Activated CD4-positive, alpha-beta T cell treated with anti-CD3 and anti-CD28 coated beads, Interleukin-2, amount 50 U/mL, for 4 hours (primary cell): Measurements from ENCODE around the gene HAUS8.
"Not testable (repeated sequence)": the region's sequence is repeated elsewhere in the genome, so short reads cannot be mapped to it uniquely, and the experiment has no call there.

Source experiments
- DNase-seq, 2 experiments: peaks; one replicate each; pipeline ENCODE4 v3.0.0-alpha.2; 2020

The HAUS8 gene

GRCh38 chr19:17075035-17075863, at the start of gene HAUS8, which contains the start of gene MYO9B:
HAUS8 (minus strand) TSS chr19:17075452; CDS start chr19:17075422, 30 bp downstream.
MYO9B (plus strand) TSS chr19:17075777; CDS start chr19:17101718, 25,941 bp downstream.
- DNase-seq = peak; percentile 99

GRCh38 chr19:17124025-17124424, 48.8 kb upstream of the HAUS8 start:
- DNase-seq = no peak

GRCh38 chr19:17123041-17123440, 47.8 kb upstream of the HAUS8 start:
- DNase-seq = no peak

- no peak for DNase-seq
Observed at GRCh38 chr19:17121736-17122293, 46.6 kb upstream of the HAUS8 start.

- no peak for DNase-seq
Observed at GRCh38 chr19:17118957-17119356, 43.7 kb upstream of the HAUS8 start.

GRCh38 chr19:17116996-17117702, 41.9 kb upstream of the HAUS8 start:
- DNase-seq = no peak

- no peak for DNase-seq
Observed at GRCh38 chr19:17114414-17114831, 39.2 kb upstream of the HAUS8 start.

- no peak for DNase-seq
Observed at GRCh38 chr19:17113127-17113785, 38.0 kb upstream of the HAUS8 start.

GRCh38 chr19:17112700-17113099, 37.4 kb upstream of the HAUS8 start:
- no peak for DNase-seq

GRCh38 chr19:17112271-17112670, 37.0 kb upstream of the HAUS8 start:
- DNase-seq = no peak

GRCh38 chr19:17111766-17112165, 36.5 kb upstream of the HAUS8 start:
- no peak for DNase-seq

GRCh38 chr19:17110599-17110966, 35.3 kb upstream of the HAUS8 start:
- DNase-seq = no peak

- DNase-seq = no peak
Observed at GRCh38 chr19:17109962-17110598, 34.8 kb upstream of the HAUS8 start.

- DNase-seq = no peak
Observed at GRCh38 chr19:17109300-17109699, 34.0 kb upstream of the HAUS8 start.

- no peak for DNase-seq
Observed at GRCh38 chr19:17108453-17108784, 33.2 kb upstream of the HAUS8 start.

- no peak for DNase-seq
Observed at GRCh38 chr19:17107546-17108452, 32.5 kb upstream of the HAUS8 start.

- DNase-seq = not testable (repeated sequence)
Observed at GRCh38 chr19:17106964-17107363, 31.7 kb upstream of the HAUS8 start.

- DNase-seq = no peak
Observed at GRCh38 chr19:17105556-17105955, 30.3 kb upstream of the HAUS8 start.

- DNase-seq = no peak
Observed at GRCh38 chr19:17104679-17105078, 29.4 kb upstream of the HAUS8 start.

- DNase-seq = no peak
Observed at GRCh38 chr19:17103177-17103576, 27.9 kb upstream of the HAUS8 start.

- no peak for DNase-seq
Observed at GRCh38 chr19:17101686-17102628, 26.7 kb upstream of the HAUS8 start.
